GM13977 (cell line): ENCODE results near the gene LPAR6.

Experiments used
- DNase-seq: peaks from one replicate; pipeline ENCODE4 v3.0.0; 2012; ENCODE audit warnings: low spot score
- in situ Hi-C: fragments of 300-500 bp; cut with MboI; formaldehyde crosslinking; loops from one replicate; pipeline ENCODE4 v1.12.0; 2022; ENCODE audit warnings: low sequenced_read_pairs, low pct_unique_long_range_greater_than_20kb, mixed read lengths, inconsistent platforms; ENCODE audit not compliant: unreplicated experiment
- TF ChIP-seq, protein P1 (sequence below): IDR thresholded peaks from 2 replicates; pipeline ENCODE4 v1.5.1; 2012; ENCODE audit warnings: mild to moderate bottlenecking, control low read depth; ENCODE audit not compliant: insufficient read depth; ENCODE audit errors: extremely low read depth, missing control alignments

The LPAR6 gene

DNA sequence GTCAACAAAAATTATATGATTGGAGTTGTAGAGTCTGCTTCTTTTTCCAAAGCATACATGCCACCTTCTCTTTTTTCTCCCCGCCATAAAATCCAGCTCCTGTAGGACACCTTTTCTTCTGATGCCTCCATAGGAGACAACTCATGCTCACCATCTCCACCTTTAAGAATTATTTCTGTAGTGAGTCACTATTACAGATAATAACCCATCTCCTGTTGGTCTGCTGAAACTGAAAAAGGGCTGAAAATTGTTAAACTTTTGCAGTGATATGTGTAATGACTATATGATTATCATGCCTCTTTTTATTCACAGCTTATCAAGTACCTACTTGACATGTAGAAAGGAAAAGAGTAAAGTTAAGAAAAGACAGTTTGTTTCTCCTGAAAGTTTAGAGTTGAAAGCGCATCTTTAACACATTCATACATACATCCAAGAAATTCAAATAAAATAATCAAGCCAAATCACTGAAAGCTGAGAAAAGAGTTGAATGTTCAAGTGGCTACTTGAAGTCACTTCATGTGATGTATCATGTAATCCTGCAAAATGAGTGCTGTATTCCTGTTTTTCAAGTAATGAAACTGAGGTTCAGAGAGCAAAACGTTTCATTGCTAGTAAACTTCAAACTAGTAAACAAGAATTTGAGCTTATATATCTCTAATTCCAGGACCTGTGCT is 35.5 kb upstream of the LPAR6 start:
- in situ Hi-C loops: no loop called here
- TF ChIP-seq, protein P1, sequence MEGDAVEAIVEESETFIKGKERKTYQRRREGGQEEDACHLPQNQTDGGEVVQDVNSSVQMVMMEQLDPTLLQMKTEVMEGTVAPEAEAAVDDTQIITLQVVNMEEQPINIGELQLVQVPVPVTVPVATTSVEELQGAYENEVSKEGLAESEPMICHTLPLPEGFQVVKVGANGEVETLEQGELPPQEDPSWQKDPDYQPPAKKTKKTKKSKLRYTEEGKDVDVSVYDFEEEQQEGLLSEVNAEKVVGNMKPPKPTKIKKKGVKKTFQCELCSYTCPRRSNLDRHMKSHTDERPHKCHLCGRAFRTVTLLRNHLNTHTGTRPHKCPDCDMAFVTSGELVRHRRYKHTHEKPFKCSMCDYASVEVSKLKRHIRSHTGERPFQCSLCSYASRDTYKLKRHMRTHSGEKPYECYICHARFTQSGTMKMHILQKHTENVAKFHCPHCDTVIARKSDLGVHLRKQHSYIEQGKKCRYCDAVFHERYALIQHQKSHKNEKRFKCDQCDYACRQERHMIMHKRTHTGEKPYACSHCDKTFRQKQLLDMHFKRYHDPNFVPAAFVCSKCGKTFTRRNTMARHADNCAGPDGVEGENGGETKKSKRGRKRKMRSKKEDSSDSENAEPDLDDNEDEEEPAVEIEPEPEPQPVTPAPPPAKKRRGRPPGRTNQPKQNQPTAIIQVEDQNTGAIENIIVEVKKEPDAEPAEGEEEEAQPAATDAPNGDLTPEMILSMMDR: no peak
- DNase-seq: no peak

- in situ Hi-C loops: no loop called here
Measured at GRCh38 chr13:48446464-48446863, 33.6 kb upstream of the LPAR6 start.

GRCh38 chr13:48443442-48444208 is 30.7 kb upstream of the LPAR6 start:
- TF ChIP-seq, protein P1: no peak
- in situ Hi-C loops: no loop called here

More at GRCh38 chr13:48446464-48446863, 33.6 kb upstream of the LPAR6 start:
- DNase-seq: no peak
- TF ChIP-seq, protein P1: no peak

GRCh38 chr13:48437371-48437770 is 24.5 kb upstream of the LPAR6 start:
- in situ Hi-C loops: no loop called here

More at GRCh38 chr13:48443442-48444208, 30.7 kb upstream of the LPAR6 start:
- DNase-seq: no peak

GRCh38 chr13:48436661-48437288 is 23.9 kb upstream of the LPAR6 start:
- no peak for DNase-seq
- TF ChIP-seq, protein P1: no peak
- in situ Hi-C loops: no loop called here

More at GRCh38 chr13:48437371-48437770, 24.5 kb upstream of the LPAR6 start:
- DNase-seq: no peak
- TF ChIP-seq, protein P1: no peak

DNA sequence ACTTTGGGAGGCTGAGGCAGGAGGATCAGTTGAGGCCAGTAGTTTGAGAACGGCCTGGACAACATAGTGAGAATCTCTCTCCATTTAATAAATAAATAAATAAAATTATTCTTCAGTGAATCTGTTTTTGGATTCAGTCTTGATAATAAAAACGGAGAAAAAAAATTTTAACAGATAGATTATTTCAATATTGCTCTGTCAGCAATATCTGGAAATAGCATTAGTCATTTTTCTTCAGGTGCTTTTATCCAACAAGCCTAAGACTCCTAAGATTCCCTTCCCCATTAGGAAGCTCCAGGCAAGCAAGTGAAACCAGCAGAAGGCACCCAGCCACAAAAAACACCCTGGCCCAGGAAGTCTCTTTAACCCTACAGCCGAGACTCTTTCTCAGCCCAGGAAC is 21.3 kb upstream of the LPAR6 start:
- DNase-seq: no peak
- in situ Hi-C loops: no loop called here
- TF ChIP-seq, protein P1: no peak
